Measurements from ENCODE around the gene HLA-A. TPM values are rescaled to one million over a fixed set of nuclear protein-coding genes. Genes with fewer than 3 reads are reported as not detected.

Gene HLA-A
- total and polyA plus RNA-seq, 2 of the 13 experiments (the other 11 are each of a cell fraction or from before 2014, with no cell fraction given), result 345 to 527 TPM

DNA sequence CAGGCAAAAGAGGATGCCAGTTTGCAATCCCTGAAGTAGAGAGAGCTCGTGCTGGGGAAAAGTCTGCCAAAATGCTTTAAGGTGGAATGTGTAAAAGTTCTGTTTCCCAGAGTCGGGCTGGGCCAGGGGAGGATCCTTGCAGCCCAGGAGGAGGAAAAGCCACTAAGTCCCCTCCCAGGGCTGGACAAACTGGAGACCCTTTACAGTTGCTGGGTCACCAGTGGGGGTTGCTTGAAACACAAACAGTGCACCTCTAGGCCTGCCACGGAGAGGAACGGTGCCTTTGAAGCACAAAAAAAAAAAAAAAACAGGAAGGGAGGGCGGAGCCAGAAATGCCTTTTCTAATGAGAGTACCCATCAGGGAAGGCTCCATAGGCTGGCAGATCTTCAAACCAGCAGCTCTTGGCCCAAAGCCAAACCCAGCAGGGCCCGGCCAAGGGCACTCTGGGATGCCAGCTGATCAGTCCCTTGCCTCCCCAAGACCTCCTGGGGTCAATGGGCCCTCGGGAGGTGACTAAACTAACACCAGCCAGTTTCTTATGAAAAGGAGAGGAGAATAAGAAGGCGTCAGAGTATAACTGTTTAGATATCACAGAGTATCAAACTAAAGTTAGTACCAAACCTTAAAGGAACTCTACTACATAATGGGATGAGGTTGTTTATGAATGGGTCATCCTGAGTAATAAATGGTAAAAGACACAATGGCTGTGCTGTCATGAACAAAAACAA is 23.7 kb downstream of the HLA-A start (continued):
- TF ChIP-seq, protein P1, sequence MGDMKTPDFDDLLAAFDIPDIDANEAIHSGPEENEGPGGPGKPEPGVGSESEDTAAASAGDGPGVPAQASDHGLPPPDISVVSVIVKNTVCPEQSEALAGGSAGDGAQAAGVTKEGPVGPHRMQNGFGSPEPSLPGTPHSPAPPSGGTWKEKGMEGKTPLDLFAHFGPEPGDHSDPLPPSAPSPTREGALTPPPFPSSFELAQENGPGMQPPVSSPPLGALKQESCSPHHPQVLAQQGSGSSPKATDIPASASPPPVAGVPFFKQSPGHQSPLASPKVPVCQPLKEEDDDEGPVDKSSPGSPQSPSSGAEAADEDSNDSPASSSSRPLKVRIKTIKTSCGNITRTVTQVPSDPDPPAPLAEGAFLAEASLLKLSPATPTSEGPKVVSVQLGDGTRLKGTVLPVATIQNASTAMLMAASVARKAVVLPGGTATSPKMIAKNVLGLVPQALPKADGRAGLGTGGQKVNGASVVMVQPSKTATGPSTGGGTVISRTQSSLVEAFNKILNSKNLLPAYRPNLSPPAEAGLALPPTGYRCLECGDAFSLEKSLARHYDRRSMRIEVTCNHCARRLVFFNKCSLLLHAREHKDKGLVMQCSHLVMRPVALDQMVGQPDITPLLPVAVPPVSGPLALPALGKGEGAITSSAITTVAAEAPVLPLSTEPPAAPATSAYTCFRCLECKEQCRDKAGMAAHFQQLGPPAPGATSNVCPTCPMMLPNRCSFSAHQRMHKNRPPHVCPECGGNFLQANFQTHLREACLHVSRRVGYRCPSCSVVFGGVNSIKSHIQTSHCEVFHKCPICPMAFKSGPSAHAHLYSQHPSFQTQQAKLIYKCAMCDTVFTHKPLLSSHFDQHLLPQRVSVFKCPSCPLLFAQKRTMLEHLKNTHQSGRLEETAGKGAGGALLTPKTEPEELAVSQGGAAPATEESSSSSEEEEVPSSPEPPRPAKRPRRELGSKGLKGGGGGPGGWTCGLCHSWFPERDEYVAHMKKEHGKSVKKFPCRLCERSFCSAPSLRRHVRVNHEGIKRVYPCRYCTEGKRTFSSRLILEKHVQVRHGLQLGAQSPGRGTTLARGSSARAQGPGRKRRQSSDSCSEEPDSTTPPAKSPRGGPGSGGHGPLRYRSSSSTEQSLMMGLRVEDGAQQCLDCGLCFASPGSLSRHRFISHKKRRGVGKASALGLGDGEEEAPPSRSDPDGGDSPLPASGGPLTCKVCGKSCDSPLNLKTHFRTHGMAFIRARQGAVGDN (CRISPR knock-in tag; IDR thresholded peaks at IDR 0.05), result peak; percentile 70

DNA sequence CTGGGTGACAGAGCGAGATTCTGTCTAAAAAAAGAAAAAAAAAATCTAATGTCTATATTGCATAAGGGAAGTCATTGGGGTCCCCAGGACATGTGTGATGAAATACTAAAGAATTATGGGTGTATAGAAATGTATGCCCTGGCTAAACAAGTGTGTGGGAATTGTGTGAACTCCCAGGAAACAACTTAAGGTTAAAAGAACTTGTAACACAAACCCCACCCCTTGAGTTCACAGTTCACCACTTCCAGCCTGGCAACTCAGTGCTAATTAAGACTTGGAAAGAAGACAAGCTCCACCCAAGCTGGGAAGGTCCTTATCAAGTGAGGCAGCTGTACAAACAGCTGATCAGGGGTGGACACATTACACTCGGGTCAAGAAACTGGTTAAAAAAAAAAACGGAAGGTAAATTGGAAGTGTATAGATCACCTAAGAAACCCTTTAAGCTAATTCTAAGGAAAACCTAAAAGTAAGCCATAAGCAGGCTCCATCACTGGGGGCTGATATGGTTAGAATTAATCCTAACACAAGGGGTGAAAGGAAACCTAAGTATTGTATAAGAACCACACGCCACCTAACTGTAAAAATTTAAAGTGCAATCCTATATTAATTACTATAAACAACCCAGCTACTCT is 25.2 kb downstream of the HLA-A start:
- Histone ChIP-seq H3K4me1 (ENCODE audit: insufficient read depth, low read length) (peaks cover 34% of the 10 kb centered on the region), H3K27ac (ENCODE audit: extremely low read length, insufficient read depth, low read length) (peak overlapping the region; percentile 84), H3K27me3 (ENCODE audit: control insufficient read depth in 1 of 2, insufficient read depth in 2 of 2, low read length in 2 of 2) (no peaks in the 10 kb centered on the region; a peak in 1 of 5 replicates), H3K9me3 (ENCODE audit: low read length) (no peaks in the 10 kb centered on the region), H4K20me1 (ENCODE audit: insufficient read depth, low read length) (no peaks in the 10 kb centered on the region), H3K4me2 (ENCODE audit: low read depth, low read length) (peak overlapping the region; percentile 52), H3K9ac (ENCODE audit: insufficient read depth, low read depth, low read length) (no peak overlapping the region), H2AFZ (ENCODE audit: low read length) (no peak overlapping the region), H3K36me3 (replicated peaks in 1 of 2; ENCODE audit: control insufficient read depth in 1 of 2, insufficient read depth in 2 of 2, low read length in 2 of 2) (no peaks in the 10 kb centered on the region), H3K4me3 (replicated peaks in 1 of 3; ENCODE audit: insufficient read depth in 1 of 3, low read depth in 2 of 3, low read length in 3 of 3) (no peak overlapping the region), H3K79me2 (ENCODE audit: insufficient read depth, low read length) (peaks cover 9% of the 10 kb centered on the region)
- peak; percentile 7 for ATAC-seq
- FAIRE-seq, result peak; percentile 75
- DNase-seq (ENCODE audit: low spot score), result peak; percentile 81
- no TSS peak for BruUV-seq (replicated peaks)
- 26% methylated on average over 4 of the region's 4 CpGs for WGBS (ENCODE audit: low lambda C conversion rate)
- ChIA-PET POLR2A (interaction anchor here (1.0 to 4.8 kb wide), 4 partner anchors 9 to 219 kb away, joined by 4 to 76 read pairs (median 6); no protein-coding TSS in a partner anchor), CTCF (ENCODE audit: low intra/inter-chr PET ratio, low total read pairs) (no interaction called here)
- in situ Hi-C loops (cut with HindIII; ENCODE audit: extremely low pct_ligation_motif_present, low pct_unique_long_range_greater_than_20kb) (no loop called here), intact Hi-C loops (cut with micrococcal nuclease; ENCODE audit: unreplicated experiment) (loop anchor here (5.0 kb wide), 1 partner anchor 60 kb away; no protein-coding TSS in a partner anchor)
- TF ChIP-seq FOXP1 (IDR thresholded peaks at IDR 0.05) (no peak), FOXP1 (CRISPR knock-in tag; IDR thresholded peaks at IDR 0.05) (peak; percentile 57), ZNF543 (CRISPR knock-in tag; IDR thresholded peaks at IDR 0.05) (no peak), ZBTB21 (CRISPR knock-in tag; IDR thresholded peaks at IDR 0.05) (no peak), ZNF331 (CRISPR knock-in tag; IDR thresholded peaks at IDR 0.05) (peak; percentile 29; the same call in 1 of the 2 replicates), MED1 (CRISPR knock-in tag; IDR thresholded peaks at IDR 0.05) (0 out of 2 replicates have a peak, but pooled peaks have one; percentile 37), ZNF605 (CRISPR knock-in tag; IDR thresholded peaks at IDR 0.05) (no peak), NR2C2 (CRISPR knock-in tag; IDR thresholded peaks at IDR 0.05; ENCODE audit: borderline replicate concordance) (0 out of 2 replicates have a peak, but pooled peaks have one; percentile 16), ZNF292 (CRISPR knock-in tag; IDR thresholded peaks at IDR 0.05; ENCODE audit: borderline replicate concordance, low read depth) (no peak), ZBTB7B (CRISPR knock-in tag; IDR thresholded peaks at IDR 0.05) (no peak), SMAD9 (CRISPR knock-in tag; IDR thresholded peaks at IDR 0.05) (no peak), CCDC6 (CRISPR knock-in tag; IDR thresholded peaks at IDR 0.05) (no peak), ZNF264 (CRISPR knock-in tag; IDR thresholded peaks at IDR 0.05) (no peak), ATF4 (CRISPR knock-in tag; IDR thresholded peaks at IDR 0.05) (peak in 1 of 2 experiments; percentile 80; a peak in 2 of 4 replicates), DNMT3B (CRISPR knock-in tag; conservative IDR thresholded peaks at IDR 0.05) (0 out of 2 replicates have a peak, but pooled peaks have one; percentile 22), HDAC2 (CRISPR knock-in tag; IDR thresholded peaks at IDR 0.05) (peak; percentile 36; the same call in 1 of the 2 replicates), SAP130 (CRISPR knock-in tag; IDR thresholded peaks at IDR 0.05; ENCODE audit: low read depth) (peak; percentile 64; the same call in 1 of the 2 replicates), FOXA3 (CRISPR knock-in tag; IDR thresholded peaks at IDR 0.05) (no peak)

All from HepG2 (cell line).